Measurements from ENCODE around the gene CYP4F8. TPM values are rescaled to one million over a fixed set of nuclear protein-coding genes. Genes with fewer than 3 reads are reported as not detected.

The CYP4F8 gene
- total and polyA plus RNA-seq, 9 of the 15 experiments (the other 6 are each of a cell fraction or from before 2014, with no cell fraction given), result not detected

- Histone ChIP-seq H3K4me1 (replicated peaks in 1 of 2; ENCODE audit: control insufficient read depth in 2 of 2, insufficient read depth in 2 of 2, low read length in 2 of 2) (peaks cover 0 to 3% of the 10 kb centered on the region in 2 experiments; a peak in 1 of 5 replicates), H3K9me1 (ENCODE audit: control insufficient read depth, insufficient read depth, low read length) (no peaks in the 10 kb centered on the region), H2AFZ (ENCODE audit: low read depth, low read length) (no peak overlapping the region), H3K27ac (ENCODE audit: extremely low read depth, low read depth, low read length) (no peak overlapping the region), H3K4me3 (no peak overlapping the region), H3K4me2 (ENCODE audit: insufficient read depth, low read length) (no peak overlapping the region), H4K20me1 (replicated peaks; ENCODE audit: control insufficient read depth, insufficient read depth, low read length) (no peaks in the 10 kb centered on the region; the same call in 1 of the 2 replicates), H3K9me3 (replicated peaks; ENCODE audit: control insufficient read depth, insufficient read depth, low read depth, low read length) (no peaks in the 10 kb centered on the region), H3K79me2 (ENCODE audit: control insufficient read depth, insufficient read depth, low read length) (no peaks in the 10 kb centered on the region), H3K36me3 (ENCODE audit: control insufficient read depth, insufficient read depth, low read length) (no peaks in the 10 kb centered on the region), H3K27me3 (ENCODE audit: control insufficient read depth in 2 of 2, insufficient read depth in 2 of 2, low read length in 2 of 2) (peaks cover 0 to 6% of the 10 kb centered on the region in 2 experiments; a peak in 2 of 5 replicates), H3K9ac (ENCODE audit: insufficient read depth in 1 of 2, low read depth in 2 of 2, low read length in 2 of 2) (no peak overlapping the region)
- POLR2A ChIA-PET, result no interaction called here
- no peak for ATAC-seq
- no peak for FAIRE-seq
- 2% methylated on average over 5 of the region's 5 CpGs for WGBS (ENCODE audit: insufficient coverage, low coverage, missing lambda C conversion rate)
- CTCF ChIA-PET (ENCODE audit: low intra/inter-chr PET ratio), result no interaction called here
- in situ Hi-C loops (cut with MboI) (loop anchor here (25.0 kb wide), 1 partner anchor 775 kb away; no protein-coding TSS in a partner anchor), intact Hi-C loops (cut with micrococcal nuclease) (no loop called here)
- DNase-seq (ENCODE audit: extremely low read depth in 1 of 4, low spot score in 3 of 4), result no peak
- BruUV-seq (replicated peaks), result no TSS peak
- TF ChIP-seq RNF2 (IDR thresholded peaks at IDR 0.05) (no peak), POLR3G (IDR thresholded peaks at IDR 0.05; ENCODE audit: extremely low read depth, insufficient read length, insufficient replicate concordance) (no peak), HINFP (tag; conservative IDR thresholded peaks at IDR 0.05; ENCODE audit: low read depth) (no peak), ZNF444 (CRISPR knock-in tag; IDR thresholded peaks at IDR 0.05) (no peak), RFX7 (CRISPR knock-in tag; IDR thresholded peaks at IDR 0.05) (no peak), DPF2 (IDR thresholded peaks at IDR 0.05) (no peak), MECOM (CRISPR knock-in tag; IDR thresholded peaks at IDR 0.05) (no peak), ZNF592 (IDR thresholded peaks at IDR 0.05) (no peak), PYGO2 (tag; IDR thresholded peaks at IDR 0.05) (no peak), ELF2 (CRISPR knock-in tag; IDR thresholded peaks at IDR 0.05) (no peak), SPI1 (IDR thresholded peaks at IDR 0.05; ENCODE audit: borderline replicate concordance, low read depth, low read length) (no peak), FOS (IDR thresholded peaks at IDR 0.05; ENCODE audit: extremely low read depth, insufficient read length) (no peak), CBFA2T3 (IDR thresholded peaks at IDR 0.05) (no peak), ELK1 (CRISPR knock-in tag; IDR thresholded peaks at IDR 0.05) (no peak), SMARCA4 (IDR thresholded peaks at IDR 0.05) (no peak), SRSF7 (optimal IDR thresholded peaks at IDR 0.05; ENCODE audit: low read depth, low read length) (no peak)
Observed at GRCh38 chr19:15612342-15612741, 2.7 kb upstream of the CYP4F8 start.
